Measurements from ENCODE around the gene CALCOCO1. TPM values are rescaled to one million over a fixed set of nuclear protein-coding genes. Genes with fewer than 3 reads are reported as not detected.

The CALCOCO1 gene
- total and polyA plus RNA-seq, 8 donors, result 60.3 to 441 (median 148) TPM

DNA sequence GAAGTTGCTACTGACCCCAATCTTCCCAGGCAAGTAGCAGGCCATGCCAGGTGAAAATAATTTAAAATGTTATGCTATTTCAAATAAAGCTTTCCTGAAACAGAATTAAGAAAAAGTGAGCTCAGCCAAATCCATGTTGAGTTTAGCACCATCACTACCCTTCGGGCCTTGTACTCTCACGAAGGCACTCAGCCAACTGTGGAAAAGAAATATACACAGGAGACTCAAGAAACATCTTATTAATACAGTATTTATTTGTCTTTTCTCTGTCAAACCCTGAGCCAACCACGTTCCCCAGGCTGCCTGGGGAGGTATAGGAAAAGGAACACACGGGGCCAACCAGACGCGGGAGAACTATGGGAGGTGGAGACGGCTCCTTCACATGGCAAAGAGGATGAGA lies 62.3 kb downstream of the CALCOCO1 start:
- intact Hi-C loops (cut with DNase I; ENCODE audit: low total_unique reads), result no loop called here
- WGBS, 5 donors, result 57 to 82% (median 78%) methylated on average over 7 of the region's 7 CpGs
- no peak for TF ChIP-seq POLR2A (IDR thresholded peaks at IDR 0.05)
- H3K4me1 ChIP-seq, result peaks cover 7 to 39% (median 14%) of the 10 kb centered on the region in 4 donors
- no peaks in the 10 kb centered on the region for H3K9me3 ChIP-seq
- no peaks in the 10 kb centered on the region for H3K27me3 ChIP-seq
- no peak overlapping the region for H3K4me3 ChIP-seq
- peak overlapping the region in 4 of 5 donors; percentile 3 to 59 (median 12) for H3K27ac ChIP-seq
- DNase-seq, result no peak
- H3K36me3 ChIP-seq, result peaks cover 42 to 80% (median 75%) of the 10 kb centered on the region in 4 donors

DNA sequence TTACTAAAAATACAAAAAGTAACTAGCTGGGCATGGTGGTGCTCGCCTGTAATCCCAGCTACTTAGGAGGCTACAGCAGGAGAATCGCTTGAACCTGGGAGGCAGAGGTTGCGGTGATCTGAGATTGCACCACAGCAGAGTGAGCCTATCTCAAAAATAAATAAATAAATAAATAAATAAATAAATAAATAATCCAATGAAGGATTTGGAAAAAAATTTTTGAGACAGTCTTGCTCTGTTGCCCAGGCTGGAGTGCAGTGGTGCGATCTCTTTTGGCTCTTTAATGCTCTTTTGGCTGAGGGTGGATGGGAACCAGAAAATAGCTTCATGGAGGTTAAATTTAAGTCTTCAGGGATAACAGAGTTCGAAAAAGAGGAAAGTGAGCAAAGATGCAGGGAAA lies 63.1 kb downstream of the CALCOCO1 start:
- 79 to 89% (median 87%) methylated on average over 5 of the region's 5 CpGs for WGBS, 5 donors
- Histone ChIP-seq H3K4me1 (peaks cover 14 to 44% (median 20%) of the 10 kb centered on the region in 4 donors), H3K27ac (peak overlapping the region in 1 of 5 donors; percentile 59), H3K27me3 (no peaks in the 10 kb centered on the region), H3K36me3 (peaks cover 35 to 72% (median 68%) of the 10 kb centered on the region in 4 donors), H3K4me3 (no peak overlapping the region), H3K9me3 (no peaks in the 10 kb centered on the region)
- intact Hi-C loops (cut with DNase I; ENCODE audit: low total_unique reads), result no loop called here
- TF ChIP-seq EP300 (IDR thresholded peaks at IDR 0.05) (no peak), POLR2A (IDR thresholded peaks at IDR 0.05) (no peak), POLR2AphosphoS5 (IDR thresholded peaks at IDR 0.05) (no peak)
- TF ChIP-seq, protein P1, sequence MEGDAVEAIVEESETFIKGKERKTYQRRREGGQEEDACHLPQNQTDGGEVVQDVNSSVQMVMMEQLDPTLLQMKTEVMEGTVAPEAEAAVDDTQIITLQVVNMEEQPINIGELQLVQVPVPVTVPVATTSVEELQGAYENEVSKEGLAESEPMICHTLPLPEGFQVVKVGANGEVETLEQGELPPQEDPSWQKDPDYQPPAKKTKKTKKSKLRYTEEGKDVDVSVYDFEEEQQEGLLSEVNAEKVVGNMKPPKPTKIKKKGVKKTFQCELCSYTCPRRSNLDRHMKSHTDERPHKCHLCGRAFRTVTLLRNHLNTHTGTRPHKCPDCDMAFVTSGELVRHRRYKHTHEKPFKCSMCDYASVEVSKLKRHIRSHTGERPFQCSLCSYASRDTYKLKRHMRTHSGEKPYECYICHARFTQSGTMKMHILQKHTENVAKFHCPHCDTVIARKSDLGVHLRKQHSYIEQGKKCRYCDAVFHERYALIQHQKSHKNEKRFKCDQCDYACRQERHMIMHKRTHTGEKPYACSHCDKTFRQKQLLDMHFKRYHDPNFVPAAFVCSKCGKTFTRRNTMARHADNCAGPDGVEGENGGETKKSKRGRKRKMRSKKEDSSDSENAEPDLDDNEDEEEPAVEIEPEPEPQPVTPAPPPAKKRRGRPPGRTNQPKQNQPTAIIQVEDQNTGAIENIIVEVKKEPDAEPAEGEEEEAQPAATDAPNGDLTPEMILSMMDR (IDR thresholded peaks at IDR 0.05), result no peak
- DNase-seq, result no peak

DNA sequence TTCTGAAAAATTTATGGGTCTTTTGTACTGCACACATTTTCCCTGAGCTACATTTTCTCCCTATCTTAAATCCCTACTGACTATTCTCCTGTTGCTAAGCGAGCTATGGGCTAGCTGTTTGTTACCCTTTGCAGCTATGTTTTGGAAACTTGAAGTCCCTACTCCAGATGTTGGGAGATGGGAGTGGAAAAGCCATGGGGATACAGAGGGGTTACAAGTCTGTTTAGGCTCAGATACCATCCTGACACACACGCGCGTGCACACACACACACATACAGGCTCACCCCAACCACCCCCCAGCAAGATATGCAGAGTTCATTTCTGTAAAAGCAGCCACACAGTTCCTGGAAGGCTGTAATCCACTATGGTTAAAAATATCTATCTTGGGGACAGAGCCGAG lies 67.2 kb downstream of the CALCOCO1 start:
- intact Hi-C loops (cut with DNase I; ENCODE audit: low total_unique reads), result no loop called here
- 22 to 34% (median 25%) methylated on average over 5 of the region's 5 CpGs for WGBS, 5 donors
- Histone ChIP-seq H3K4me1 (peaks cover 28 to 60% (median 46%) of the 10 kb centered on the region in 4 donors), H3K27ac (peak overlapping the region; percentile 75 to 92 (median 87)), H3K9me3 (no peaks in the 10 kb centered on the region), H3K36me3 (peaks cover 7 to 31% (median 26%) of the 10 kb centered on the region in 4 donors), H3K27me3 (no peaks in the 10 kb centered on the region), H3K4me3 (peak overlapping the region in 2 of 4 donors; percentile 11 to 17)
- DNase-seq, result peak in 1 of 2 donors; percentile 55
- no peak for TF ChIP-seq POLR2AphosphoS5 (IDR thresholded peaks at IDR 0.05)
- TF ChIP-seq, protein P1 (IDR thresholded peaks at IDR 0.05), result no peak
- TF ChIP-seq POLR2A (IDR thresholded peaks at IDR 0.05), result no peak
- TF ChIP-seq EP300 (IDR thresholded peaks at IDR 0.05), result no peak

DNA sequence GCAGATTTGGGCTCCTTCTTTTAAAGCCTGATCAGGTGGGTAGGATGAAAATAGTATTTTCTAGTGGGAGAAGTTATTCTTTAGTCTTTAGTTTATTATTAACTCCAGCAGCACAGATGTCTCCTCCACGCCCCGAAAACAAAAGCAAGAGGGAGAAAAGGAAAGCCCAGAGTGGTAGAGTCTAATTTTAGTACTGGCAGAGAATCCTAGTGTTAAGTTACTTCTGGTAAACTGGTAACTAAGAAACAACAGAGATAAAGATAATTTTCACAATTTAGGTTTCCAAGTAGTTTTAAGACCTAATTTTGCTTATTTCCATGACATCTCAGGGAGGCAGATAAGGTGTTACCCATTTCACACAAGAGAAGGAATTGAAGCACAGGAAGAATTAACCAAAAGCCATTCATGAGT lies 67.7 kb downstream of the CALCOCO1 start:
- TF ChIP-seq POLR2A (IDR thresholded peaks at IDR 0.05) (no peak), EP300 (IDR thresholded peaks at IDR 0.05) (no peak), POLR2AphosphoS5 (IDR thresholded peaks at IDR 0.05) (no peak)
- TF ChIP-seq, protein P1 (IDR thresholded peaks at IDR 0.05), result no peak
- H3K9me3 ChIP-seq, result no peaks in the 10 kb centered on the region
- 14 to 18% (median 15%) methylated on average over 2 of the region's 2 CpGs for WGBS, 5 donors
- H3K27me3 ChIP-seq, result no peaks in the 10 kb centered on the region
- intact Hi-C loops (cut with DNase I; ENCODE audit: low total_unique reads), result no loop called here
- no peak for DNase-seq
- peak overlapping the region in 2 of 4 donors; percentile 11 to 17 for H3K4me3 ChIP-seq
- peak overlapping the region; percentile 75 to 92 (median 87) for H3K27ac ChIP-seq
- H3K4me1 ChIP-seq, result peaks cover 28 to 55% (median 46%) of the 10 kb centered on the region in 4 donors
- peaks cover 6 to 26% (median 22%) of the 10 kb centered on the region in 4 donors for H3K36me3 ChIP-seq

DNA sequence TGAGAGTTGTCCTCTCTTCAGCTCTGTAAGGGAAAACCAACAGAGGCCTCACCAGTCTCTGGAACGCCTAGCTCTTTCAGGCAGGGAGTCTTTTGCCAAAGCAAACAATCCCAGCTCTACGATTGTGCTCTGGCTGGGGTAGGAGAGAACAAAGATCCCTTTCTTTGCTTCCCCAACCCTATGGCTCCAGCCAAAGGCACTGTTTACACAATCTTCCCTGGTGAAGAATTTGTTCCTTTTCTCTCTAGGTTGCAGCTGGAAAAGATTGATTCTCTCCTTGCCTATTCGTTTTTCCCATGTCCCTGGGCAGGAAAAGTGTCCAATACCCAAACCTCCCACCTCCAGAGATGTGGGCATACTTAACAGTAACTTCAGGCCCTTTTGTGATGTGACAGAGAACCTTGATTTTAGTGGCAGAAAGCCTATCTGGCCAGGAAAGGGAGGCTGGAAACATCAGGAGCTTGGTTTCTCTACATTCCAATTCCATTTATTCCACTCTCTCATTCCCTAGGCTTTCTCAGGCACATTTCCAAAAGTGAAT lies 68.2 kb downstream of the CALCOCO1 start:
- peak; percentile 76 to 88 for DNase-seq
- Histone ChIP-seq H3K27ac (peak overlapping the region; percentile 75 to 92 (median 87)), H3K36me3 (peaks cover 6 to 21% (median 17%) of the 10 kb centered on the region in 4 donors), H3K4me3 (peak overlapping the region in 2 of 4 donors; percentile 11 to 17), H3K9me3 (no peaks in the 10 kb centered on the region), H3K27me3 (no peaks in the 10 kb centered on the region), H3K4me1 (peaks cover 28 to 55% (median 44%) of the 10 kb centered on the region in 4 donors)
- 13 to 27% (median 24%) methylated on average over 3 of the region's 3 CpGs for WGBS, 5 donors
- intact Hi-C loops (cut with DNase I; ENCODE audit: low total_unique reads), result no loop called here
- TF ChIP-seq POLR2AphosphoS5 (IDR thresholded peaks at IDR 0.05), result peak in 2 of 3 donors; percentile 43 to 74
- TF ChIP-seq, protein P1 (IDR thresholded peaks at IDR 0.05), result no peak
- no peak for TF ChIP-seq POLR2A (IDR thresholded peaks at IDR 0.05)
- TF ChIP-seq EP300 (IDR thresholded peaks at IDR 0.05), result no peak
